Testis (tissue), 3 donors: Measurements from ENCODE around the gene PRRT1B. TPM values are rescaled to one million over a fixed set of nuclear protein-coding genes. Genes with fewer than 3 reads are reported as not detected.

Experiments used
- DNase-seq: peaks from one replicate; pipeline ENCODE4 v3.0.0-alpha.2; 2019
- H3K27ac ChIP-seq, 2 donors: fragments of 200-600 bp; sonication (generic); one replicate each; pipeline ENCODE4 v1.5.1; 2019
- H3K27me3 ChIP-seq: fragments of 200-600 bp; sonication (generic); one replicate; pipeline ENCODE4 v1.5.1; 2019
- H3K36me3 ChIP-seq: fragments of 200-600 bp; sonication (generic); one replicate; pipeline ENCODE4 v1.5.1; 2017; ENCODE audit warnings: low read depth; ENCODE audit errors: missing control alignments
- H3K4me1 ChIP-seq: fragments of 200-600 bp; sonication (generic); one replicate; pipeline ENCODE4 v1.5.1; 2019
- H3K4me3 ChIP-seq, 2 donors: fragments of 200-600 bp; sonication (generic); one replicate each; pipeline ENCODE4 v1.5.1; 2017 to 2019
- H3K9me3 ChIP-seq: fragments of 200-600 bp; sonication (generic); one replicate; pipeline ENCODE4 v1.5.1; 2017
- CTCF ChIP-seq, 3 experiments: fragments of 450-650 bp in 2 of 3; fragments of 200-600 bp in 1 of 3; sonication (generic) in 1 of 3; IDR thresholded peaks; one replicate each; pipeline ENCODE4 v1.5.1; 2016 to 2019; ENCODE audit warnings: antibody characterized with exemption in 3 of 3, mild to moderate bottlenecking in 2 of 3, moderate library complexity in 1 of 3
- POLR2A ChIP-seq: fragments of 450-650 bp; IDR thresholded peaks from one replicate; pipeline ENCODE4 v1.6.1; 2017; ENCODE audit warnings: antibody characterized with exemption, mild to moderate bottlenecking, moderate library complexity
- WGBS, 2 donors: methylation state at CpG; one replicate each; pipeline ENCODE4 v1.1.5; 2018; 5-methylcytosine and 5-hydroxymethylcytosine counted together
- intact Hi-C: fragments of 100-400 bp; cut with DNase I; formaldehyde crosslinking; loops from one replicate; pipeline ENCODE4 v1.15.1; 2023; ENCODE audit warnings: low total_unique reads
- polyA plus RNA-seq: library from polyadenylated mRNA; stranded (reverse); fragments of 350-450 nt; fragmentation: Illumina TruSeq; extraction: RNeasy Lipid Tissue Mini Kit (QIAGEN cat#74804); gene quantifications from one replicate; pipeline ENCODE4 v1.2.3, GENCODE V29; 2014; ENCODE audit warnings: low read depth, low replicate concordance; ENCODE audit not compliant: insufficient read depth
- total RNA-seq, 2 donors: library from RNA; depleted of rRNA; stranded (reverse); fragments of >200 nt; gene quantifications; one replicate each; pipeline ENCODE4 v1.2.3, GENCODE V29; 2016

PRRT1B gene
- total and polyA plus RNA-seq, 3 donors from 2014 or later, result 0.47 TPM; not detected in 2

DNA sequence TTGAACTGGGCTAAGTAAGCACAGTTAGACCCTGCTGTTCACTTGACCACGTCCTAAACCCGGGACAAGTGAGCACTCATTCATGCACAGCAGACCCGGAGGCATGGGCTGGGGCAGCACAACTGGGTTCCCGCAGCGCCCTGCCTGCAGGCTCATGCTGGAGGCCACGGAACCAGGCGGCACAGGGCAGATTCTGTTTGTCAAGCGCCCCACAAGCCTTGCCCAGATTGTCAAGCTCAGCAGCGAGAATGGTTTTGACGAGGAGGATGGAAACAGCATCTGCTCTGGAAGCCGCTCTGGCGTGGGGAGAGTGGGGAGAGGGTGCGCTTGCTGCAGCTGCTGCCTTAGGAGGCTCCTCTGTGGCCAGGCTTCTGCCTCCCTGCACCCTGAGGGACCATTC is 32.7 kb downstream of the PRRT1B start:
- DNase-seq, result no peak
- H3K27me3 ChIP-seq, result no peaks in the 10 kb centered on the region
- TF ChIP-seq POLR2A (no peak), CTCF (IDR thresholded peaks at IDR 0.05) (no peak)
- WGBS, 2 donors, result 94 to 95% methylated on average over 13 of the region's 13 CpGs
- intact Hi-C loops, result no loop called here
- H3K36me3 ChIP-seq, result no peaks in the 10 kb centered on the region
- no peak overlapping the region for H3K27ac ChIP-seq
- no peaks in the 10 kb centered on the region for H3K9me3 ChIP-seq
- peaks cover 9% of the 10 kb centered on the region for H3K4me1 ChIP-seq
- no peak overlapping the region for H3K4me3 ChIP-seq

DNA sequence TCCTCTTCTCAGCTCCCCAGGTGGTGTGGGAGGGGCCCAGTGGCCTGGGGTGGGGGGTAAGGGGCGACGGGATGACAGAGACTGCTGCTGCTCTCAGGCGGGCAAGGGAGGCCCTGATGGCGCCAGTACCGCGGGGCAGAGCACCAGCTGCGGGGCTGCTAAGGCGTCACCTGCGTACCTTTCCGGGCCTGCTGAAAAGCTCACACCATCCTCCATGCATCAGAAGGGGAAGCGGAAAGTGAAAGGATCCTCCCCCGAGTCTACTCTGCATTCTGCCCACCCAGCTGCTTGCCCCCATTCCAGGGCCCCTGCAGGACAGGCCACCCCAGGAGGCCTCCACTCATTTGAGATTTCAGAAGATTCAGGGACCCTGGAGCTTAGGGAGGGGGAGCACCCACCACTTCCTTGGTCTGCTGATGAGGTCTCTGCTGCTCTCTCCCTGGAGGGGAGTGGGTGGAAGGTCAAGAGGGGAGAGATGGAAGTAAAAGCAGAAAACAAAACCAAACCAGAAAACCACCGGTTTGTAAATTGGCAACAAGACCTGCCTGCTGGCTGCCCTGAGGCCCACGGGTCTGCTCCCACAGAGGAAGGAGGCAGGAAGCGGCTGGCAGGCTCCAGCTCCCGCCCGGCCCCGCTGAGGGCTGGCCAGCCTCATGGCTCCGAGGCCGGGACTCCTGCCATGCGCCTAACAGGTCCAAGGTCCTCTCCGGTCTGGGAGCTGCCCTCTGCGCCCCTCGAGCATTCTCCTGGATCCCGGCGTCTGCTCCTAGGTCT is 33.6 kb downstream of the PRRT1B start:
- Histone ChIP-seq H3K4me3 (no peak overlapping the region), H3K27me3 (no peaks in the 10 kb centered on the region), H3K36me3 (no peaks in the 10 kb centered on the region), H3K27ac (no peak overlapping the region), H3K9me3 (no peaks in the 10 kb centered on the region), H3K4me1 (peaks cover 9% of the 10 kb centered on the region)
- no peak for TF ChIP-seq CTCF (IDR thresholded peaks at IDR 0.05)
- TF ChIP-seq POLR2A, result no peak
- DNase-seq, result peak; percentile 34
- intact Hi-C loops, result no loop called here
- WGBS, 2 donors, result 55 to 62% methylated on average over 18 to 26 of the region's 26 CpGs

DNA sequence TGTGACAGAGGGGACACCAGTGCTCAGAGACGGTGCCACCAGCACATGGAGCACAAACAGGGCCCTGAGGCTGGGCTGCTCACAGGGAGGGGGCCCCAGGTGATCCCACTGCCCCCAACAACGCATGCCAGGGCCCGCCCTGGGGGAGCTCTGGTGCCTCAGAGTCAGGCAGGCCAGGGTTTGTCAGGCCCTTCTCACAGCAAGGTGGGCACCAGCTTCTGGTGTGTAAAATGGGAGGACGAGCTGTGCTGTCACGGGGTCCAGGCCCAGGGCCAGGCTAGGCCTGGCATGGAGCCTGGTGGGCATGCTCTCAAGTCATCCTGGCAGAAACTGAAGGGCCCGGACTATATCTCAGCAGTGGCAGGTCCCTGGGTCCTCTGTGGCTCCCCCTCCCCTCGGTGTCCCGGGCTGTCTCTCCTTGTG is 34.5 kb downstream of the PRRT1B start:
- no peak for DNase-seq
- 80 to 87% methylated on average over 2 to 6 of the region's 8 CpGs for WGBS, 2 donors
- no peaks in the 10 kb centered on the region for H3K27me3 ChIP-seq
- H3K4me3 ChIP-seq, result no peak overlapping the region
- TF ChIP-seq CTCF (IDR thresholded peaks at IDR 0.05) (no peak), POLR2A (no peak)
- intact Hi-C loops, result no loop called here
- peaks cover 9% of the 10 kb centered on the region for H3K4me1 ChIP-seq
- H3K27ac ChIP-seq, result no peak overlapping the region
- H3K9me3 ChIP-seq, result no peaks in the 10 kb centered on the region
- H3K36me3 ChIP-seq, result no peaks in the 10 kb centered on the region

- H3K4me1 ChIP-seq, result peaks cover 9% of the 10 kb centered on the region
- 87 to 99% methylated on average over 6 to 9 of the region's 9 CpGs for WGBS, 2 donors
- H3K36me3 ChIP-seq, result no peaks in the 10 kb centered on the region
- intact Hi-C loops, result no loop called here
- H3K27me3 ChIP-seq, result no peaks in the 10 kb centered on the region
- H3K4me3 ChIP-seq, result no peak overlapping the region
- TF ChIP-seq POLR2A (no peak), CTCF (IDR thresholded peaks at IDR 0.05) (no peak)
- no peak for DNase-seq
- no peaks in the 10 kb centered on the region for H3K9me3 ChIP-seq
- no peak overlapping the region for H3K27ac ChIP-seq
Measured at GRCh38 chr9:131580358-131580757, 35.0 kb downstream of the PRRT1B start.

- H3K9me3 ChIP-seq, result no peaks in the 10 kb centered on the region
- H3K27ac ChIP-seq, result no peak overlapping the region
- peaks cover 9% of the 10 kb centered on the region for H3K4me1 ChIP-seq
- intact Hi-C loops, result no loop called here
- no peak for TF ChIP-seq POLR2A
- TF ChIP-seq CTCF (IDR thresholded peaks at IDR 0.05), result no peak
- H3K27me3 ChIP-seq, result no peaks in the 10 kb centered on the region
- DNase-seq, result no peak
- H3K4me3 ChIP-seq, result no peak overlapping the region
- 93 to 96% methylated on average over 10 of the region's 10 CpGs for WGBS, 2 donors
- H3K36me3 ChIP-seq, result no peaks in the 10 kb centered on the region
Measured at GRCh38 chr9:131582056-131582455, 36.7 kb downstream of the PRRT1B start.
